DOHH2 (cell line): ENCODE results near the gene DNAL4.

Experiments used
- H3F3A ChIP-seq: fragments of 200-600 bp; sonication (generic), shearing (Covaris generic); 2 replicates; pipeline ENCODE4 v1.6.0; 2016; ENCODE audit warnings: antibody characterized with exemption, mild to moderate bottlenecking; ENCODE audit not compliant: control insufficient read depth, insufficient read depth
- H3K27ac ChIP-seq: fragments of 200-600 bp; sonication (generic); 2 replicates; pipeline ENCODE4 v1.5.1; 2014; ENCODE audit warnings: low read depth, mild to moderate bottlenecking, low read length, moderate library complexity
- H3K27me3 ChIP-seq: fragments of 200-600 bp; sonication (generic); 2 replicates; pipeline ENCODE4 v1.6.1; 2014; ENCODE audit warnings: mild to moderate bottlenecking, low read length, mixed read lengths; ENCODE audit not compliant: control insufficient read depth
- H3K36me3 ChIP-seq: fragments of 200-600 bp; sonication (generic); 2 replicates; pipeline ENCODE4 v1.6.1; 2014; ENCODE audit warnings: mild to moderate bottlenecking, low read length, moderate library complexity, mixed read lengths; ENCODE audit not compliant: control insufficient read depth
- H3K4me1 ChIP-seq: fragments of 200-600 bp; sonication (generic); 2 replicates; pipeline ENCODE4 v1.6.1; 2014; ENCODE audit warnings: mild to moderate bottlenecking, low read length, mixed read lengths; ENCODE audit not compliant: control insufficient read depth
- H3K4me2 ChIP-seq: fragments of 200-600 bp; sonication (generic); 2 replicates; pipeline ENCODE4 v1.6.0; 2014; ENCODE audit warnings: mild to moderate bottlenecking, low read length, moderate library complexity
- H3K4me3 ChIP-seq: fragments of 200-600 bp; sonication (generic); 2 replicates; pipeline ENCODE4 v1.5.1; 2014; ENCODE audit warnings: mild to moderate bottlenecking, low read length, mixed read lengths
- H3K79me2 ChIP-seq: fragments of 200-600 bp; sonication (generic); 2 replicates; pipeline ENCODE4 v1.6.1; 2014; ENCODE audit warnings: mild to moderate bottlenecking, low read length, mixed read lengths; ENCODE audit not compliant: control insufficient read depth
- H3K9me2 ChIP-seq: fragments of 200-600 bp; sonication (generic); replicated peaks from 2 replicates; pipeline ENCODE4 v1.6.1; 2014; ENCODE audit warnings: mild to moderate bottlenecking, low read length, mixed read lengths; ENCODE audit not compliant: control insufficient read depth
- H3K9me3 ChIP-seq: fragments of 200-600 bp; sonication (generic); 2 replicates; pipeline ENCODE4 v1.6.1; 2014; ENCODE audit warnings: antibody characterized with exemption, low read length, mixed read lengths; ENCODE audit not compliant: control insufficient read depth, insufficient read depth
- H4K20me1 ChIP-seq: fragments of 200-600 bp; sonication (generic); 2 replicates; pipeline ENCODE4 v1.6.0; 2014; ENCODE audit warnings: low read depth, mild to moderate bottlenecking, antibody characterized with exemption, low read length, moderate library complexity; ENCODE audit not compliant: control insufficient read depth, insufficient read depth
- CTCF ChIP-seq: fragments of 200-600 bp; sonication (generic); IDR thresholded peaks from one replicate; pipeline ENCODE4 v1.5.1; 2014; ENCODE audit warnings: antibody characterized with exemption, mild to moderate bottlenecking, low read depth, low read length; ENCODE audit not compliant: poor library complexity, severe bottlenecking
- EZH2phosphoT487 ChIP-seq: fragments of 200-600 bp; sonication (generic); IDR thresholded peaks from 2 replicates; pipeline ENCODE4 v1.6.1; 2017; ENCODE audit warnings: borderline replicate concordance, mild to moderate bottlenecking, antibody characterized with exemption, low read length, moderate library complexity, mixed read lengths

Gene DNAL4

GRCh38 chr22:38739300-38740055 is 54.5 kb downstream of the DNAL4 start:
- TF ChIP-seq CTCF (no peak), EZH2phosphoT487 (no peak)
- Histone ChIP-seq H3K36me3 (peaks cover 95% of the 10 kb centered on the region), H3K27ac (no peak overlapping the region), H4K20me1 (no peaks in the 10 kb centered on the region), H3K4me3 (no peak overlapping the region), H3K9me3 (no peaks in the 10 kb centered on the region), H3K27me3 (no peaks in the 10 kb centered on the region), H3K4me2 (no peak overlapping the region), H3K9me2 (no peaks in the 10 kb centered on the region), H3K79me2 (no peaks in the 10 kb centered on the region), H3F3A (no peaks in the 10 kb centered on the region), H3K4me1 (no peaks in the 10 kb centered on the region)

GRCh38 chr22:38738475-38739070 is 55.4 kb downstream of the DNAL4 start:
- Histone ChIP-seq H3K4me1 (no peaks in the 10 kb centered on the region), H3K36me3 (peaks cover 98% of the 10 kb centered on the region), H3K27ac (no peak overlapping the region)

GRCh38 chr22:38737302-38738060 is 56.5 kb downstream of the DNAL4 start:
- Histone ChIP-seq H3K4me1 (no peaks in the 10 kb centered on the region), H4K20me1 (no peaks in the 10 kb centered on the region), H3K9me3 (no peaks in the 10 kb centered on the region), H3K4me3 (no peak overlapping the region), H3K27me3 (no peaks in the 10 kb centered on the region), H3K9me2 (no peaks in the 10 kb centered on the region), H3K79me2 (no peaks in the 10 kb centered on the region), H3K36me3 (peaks cover 97% of the 10 kb centered on the region), H3K27ac (no peak overlapping the region), H3K4me2 (no peak overlapping the region), H3F3A (no peaks in the 10 kb centered on the region; the same call in 1 of the 2 replicates)
- no peak for TF ChIP-seq EZH2phosphoT487

More at GRCh38 chr22:38738475-38739070, 55.4 kb downstream of the DNAL4 start:
- Histone ChIP-seq H3K9me3 (no peaks in the 10 kb centered on the region), H3K27me3 (no peaks in the 10 kb centered on the region), H3K4me2 (no peak overlapping the region), H3K79me2 (no peaks in the 10 kb centered on the region), H3F3A (no peaks in the 10 kb centered on the region; the same call in 1 of the 2 replicates), H4K20me1 (no peaks in the 10 kb centered on the region), H3K9me2 (no peaks in the 10 kb centered on the region), H3K4me3 (no peak overlapping the region)
- TF ChIP-seq CTCF = no peak
- no peak for TF ChIP-seq EZH2phosphoT487

- no peaks in the 10 kb centered on the region for H3K27me3 ChIP-seq
- no peaks in the 10 kb centered on the region for H3K79me2 ChIP-seq
- no peaks in the 10 kb centered on the region; the same call in 1 of the 2 replicates for H3F3A ChIP-seq
- TF ChIP-seq EZH2phosphoT487 (no peak), CTCF (no peak)
- peaks cover 97% of the 10 kb centered on the region for H3K36me3 ChIP-seq
- no peaks in the 10 kb centered on the region for H4K20me1 ChIP-seq
- H3K27ac ChIP-seq = no peak overlapping the region
- no peaks in the 10 kb centered on the region for H3K4me1 ChIP-seq
- no peak overlapping the region for H3K4me2 ChIP-seq
- no peaks in the 10 kb centered on the region for H3K9me2 ChIP-seq
- H3K4me3 ChIP-seq = no peak overlapping the region
- no peaks in the 10 kb centered on the region for H3K9me3 ChIP-seq
Observed at GRCh38 chr22:38736257-38736570, 57.7 kb downstream of the DNAL4 start.
